Right kidney (tissue), 1 donor: ENCODE data around the gene ZDHHC11.
"Not testable (repeated sequence)": the region's sequence is repeated elsewhere in the genome, so short reads cannot be mapped to it uniquely, and the experiment has no call there.

Experiments
- DNase-seq: peaks from one replicate; pipeline ENCODE4 v3.0.0-alpha.2; 2016

ZDHHC11 gene

DNA sequence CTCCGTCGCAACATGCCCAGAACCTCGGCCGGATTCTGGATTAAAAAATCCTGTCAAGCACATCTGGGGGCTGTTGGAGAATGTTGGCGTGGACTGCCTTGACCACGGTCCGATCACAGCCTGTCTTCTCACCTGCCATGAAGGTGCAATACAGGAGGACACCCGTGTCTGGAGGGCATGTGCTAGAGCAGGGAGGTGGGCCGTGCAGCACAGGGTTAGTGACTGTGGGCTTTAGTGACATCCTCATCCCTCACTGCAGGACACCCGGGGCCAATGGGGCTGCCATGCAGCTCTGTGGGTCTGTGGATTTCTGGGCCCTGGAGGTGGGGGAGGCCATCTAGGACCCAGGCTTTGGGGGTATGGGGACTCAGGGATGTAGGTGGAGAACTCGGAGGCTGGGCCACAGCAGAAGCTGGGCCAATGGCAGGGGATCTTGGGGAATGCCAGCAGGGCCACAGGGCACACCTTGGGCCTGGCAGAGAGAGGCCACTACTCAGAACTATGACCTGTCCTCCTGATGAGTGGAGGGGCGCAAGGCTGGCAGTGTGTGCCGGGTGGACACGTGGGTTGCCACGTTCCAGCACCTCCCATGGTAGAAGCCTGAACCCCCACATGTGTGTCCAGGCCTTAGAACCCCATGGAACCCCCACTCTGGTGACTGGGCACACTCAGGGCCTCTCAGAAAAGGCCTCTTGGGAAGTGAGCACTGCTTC lies 89.6 kb downstream of the ZDHHC11 start:
- DNase-seq, result no peak

DNA sequence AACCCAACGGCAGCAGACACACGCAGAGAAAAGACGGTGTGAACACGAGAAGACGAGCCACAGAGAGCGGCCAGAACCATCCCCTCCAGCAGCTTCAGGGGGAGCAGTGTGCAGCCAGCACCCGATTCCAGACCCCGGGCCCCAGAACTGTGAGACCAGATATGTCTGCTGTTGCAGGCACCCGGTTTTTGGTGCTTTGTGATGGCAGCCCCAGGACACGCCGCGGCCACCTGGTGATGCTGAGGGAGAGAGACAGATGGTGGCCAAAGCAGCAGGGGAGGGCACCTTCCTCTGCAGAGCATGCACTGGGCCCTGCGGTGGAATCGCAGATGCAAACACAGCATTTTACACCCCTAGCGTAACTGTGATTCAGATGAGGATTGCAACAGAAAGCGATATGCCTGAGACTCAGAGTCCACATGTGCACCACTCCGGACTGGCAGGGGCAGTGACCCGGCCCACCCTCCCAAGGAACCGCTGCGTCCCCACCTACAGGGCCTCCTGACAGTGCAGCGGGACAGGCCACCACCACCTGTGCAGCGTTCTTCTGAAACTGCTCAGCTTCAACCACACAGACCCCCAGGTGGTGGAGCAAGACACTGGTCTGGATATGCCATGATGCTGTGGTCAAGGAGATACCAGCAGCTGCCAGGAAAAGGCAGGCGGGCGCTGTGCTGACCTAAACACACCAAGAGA lies 90.3 kb downstream of the ZDHHC11 start:
- DNase-seq, result no peak

DNA sequence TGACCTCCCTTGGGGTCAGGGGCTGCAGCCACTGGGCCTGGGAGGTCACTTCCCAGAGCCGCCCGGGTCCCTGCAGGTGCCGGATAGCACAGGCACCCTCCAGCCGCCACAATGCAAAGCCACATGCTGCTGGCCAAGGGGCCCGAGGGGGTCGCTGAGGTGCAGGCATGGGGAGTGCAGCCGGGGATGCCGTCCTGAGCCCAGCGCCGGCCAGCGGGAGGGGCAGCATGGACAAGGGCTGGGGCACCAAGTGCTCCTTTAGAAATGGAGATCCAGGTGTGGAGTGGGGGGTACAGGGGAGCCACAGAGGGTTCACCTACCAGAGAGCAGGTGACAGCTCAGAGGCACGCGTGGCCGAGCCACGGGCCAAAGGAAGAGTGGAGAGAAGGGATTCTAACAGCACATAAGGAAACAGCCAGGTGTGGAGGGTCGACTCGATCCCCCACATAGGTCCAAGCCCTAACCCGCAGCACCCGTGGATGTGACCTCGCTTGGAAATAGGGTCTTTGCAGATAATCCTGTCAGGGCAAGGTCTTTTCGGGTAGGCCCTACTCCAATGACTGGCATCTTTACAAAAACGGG lies 90.9 kb downstream of the ZDHHC11 start:
- DNase-seq, result no peak

DNA sequence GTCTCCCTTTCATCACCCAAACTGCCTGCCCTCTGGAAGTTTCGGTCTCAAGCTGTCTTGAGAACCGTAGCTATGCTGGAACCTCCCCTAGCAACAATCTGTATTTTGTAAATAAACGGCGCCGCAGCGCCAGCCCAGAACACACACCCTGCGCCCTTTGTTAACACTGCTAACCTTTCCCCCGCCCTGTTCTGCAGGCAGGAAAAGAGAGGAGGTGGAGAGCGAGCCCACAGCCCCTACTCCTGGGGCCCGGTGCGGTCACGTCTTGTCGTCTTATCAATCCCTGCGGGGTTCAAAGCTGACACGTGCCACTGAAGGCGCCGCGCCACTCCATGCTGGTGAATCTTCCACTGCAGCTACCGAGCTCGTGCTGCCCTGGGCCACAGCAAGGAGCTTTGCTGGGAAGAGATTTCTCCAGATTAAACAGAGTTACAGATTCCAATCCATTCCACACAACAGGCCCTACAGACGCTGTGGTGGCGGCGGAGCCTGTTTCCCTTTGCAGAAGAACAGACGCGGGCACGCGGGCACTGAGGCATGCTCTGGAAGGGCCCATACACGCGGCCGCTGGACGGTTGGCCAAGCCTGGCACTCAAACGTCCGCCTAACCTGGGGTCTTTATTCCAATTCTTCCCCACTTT lies 91.6 kb downstream of the ZDHHC11 start:
- DNase-seq, result peak; percentile 45

DNA sequence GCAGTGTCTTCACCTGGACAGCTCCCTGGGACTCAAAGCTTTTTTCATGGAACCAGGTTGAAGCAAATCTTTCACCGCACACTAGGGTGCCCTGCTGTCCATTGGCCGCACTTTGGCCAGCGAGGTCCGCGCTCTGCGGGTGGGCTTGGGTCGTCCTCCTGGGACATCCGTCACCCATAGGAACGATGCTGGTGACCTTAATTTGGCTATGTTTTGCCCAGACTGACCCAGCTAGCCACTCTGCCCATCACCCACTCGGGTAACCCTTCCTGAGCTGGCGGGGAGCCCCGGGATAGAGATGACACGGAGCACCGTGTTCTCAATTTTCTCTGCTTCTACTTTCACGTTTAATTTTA lies 92.1 kb downstream of the ZDHHC11 start:
- DNase-seq, result no peak

DNA sequence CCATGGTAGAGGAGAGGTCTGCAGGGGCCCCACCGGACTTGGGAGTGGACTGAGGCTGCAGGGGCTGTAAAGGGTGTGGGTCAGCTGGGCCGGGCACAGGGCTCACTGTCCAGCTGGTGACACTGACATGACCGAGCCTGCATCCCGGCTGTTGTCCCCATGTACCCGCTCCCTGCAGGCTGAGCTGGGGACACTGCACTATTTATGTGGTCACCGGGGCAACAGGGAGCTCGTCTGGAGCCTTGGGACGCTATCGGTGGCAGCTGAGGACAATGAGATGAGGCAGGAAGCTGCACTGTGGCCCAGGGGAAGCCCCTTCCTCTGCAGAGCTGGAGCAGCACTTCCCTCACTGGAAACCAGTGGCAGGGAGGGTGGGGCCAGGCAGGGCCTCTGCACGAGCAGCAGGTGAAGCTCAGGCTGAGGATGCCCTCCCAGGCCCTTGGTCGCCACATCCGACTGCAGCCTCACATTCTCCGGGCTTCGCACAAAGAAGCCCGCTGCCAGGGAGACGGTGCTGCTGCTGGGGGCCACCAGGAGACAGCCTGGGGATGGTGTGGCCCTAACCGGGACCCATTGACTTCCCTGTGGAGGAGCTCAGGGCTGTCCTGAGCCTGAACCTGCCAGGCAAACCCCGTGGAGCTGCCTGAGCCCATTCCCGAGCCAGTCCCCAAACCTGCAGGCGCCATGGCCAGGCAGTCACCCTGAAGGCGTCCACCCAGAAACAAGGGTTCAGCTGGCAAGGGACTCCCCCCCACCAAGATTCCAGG lies 92.7 kb downstream of the ZDHHC11 start:
- no peak for DNase-seq

DNA sequence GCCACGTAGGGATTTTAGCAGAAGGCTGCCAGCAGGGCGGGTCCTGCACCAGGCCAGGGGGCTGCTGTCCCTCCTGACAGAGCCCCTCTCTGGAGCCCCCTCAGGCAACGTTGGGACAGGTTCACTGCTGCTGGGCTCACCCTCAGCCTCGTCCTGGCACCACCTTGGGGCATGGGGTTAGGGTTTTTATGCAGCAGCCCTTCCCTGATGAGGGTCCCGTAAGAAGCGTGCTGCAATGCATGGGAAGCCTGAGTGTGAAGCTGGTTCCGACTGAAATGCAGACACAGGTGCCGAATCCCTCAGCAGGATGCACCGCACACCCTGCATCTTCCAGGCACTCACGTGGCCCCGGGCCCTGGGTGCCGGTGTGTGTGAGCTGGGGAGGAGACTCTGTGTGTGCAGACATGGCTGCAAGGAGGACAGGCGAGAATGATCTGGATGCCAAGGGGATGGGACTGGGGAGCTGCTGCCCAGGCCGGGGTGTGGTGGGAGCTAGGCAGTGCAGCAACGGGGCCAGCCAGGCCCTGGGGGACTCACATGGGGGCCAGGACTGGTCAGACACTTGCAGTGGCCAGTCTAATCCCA lies 93.3 kb downstream of the ZDHHC11 start:
- no peak for DNase-seq

DNA sequence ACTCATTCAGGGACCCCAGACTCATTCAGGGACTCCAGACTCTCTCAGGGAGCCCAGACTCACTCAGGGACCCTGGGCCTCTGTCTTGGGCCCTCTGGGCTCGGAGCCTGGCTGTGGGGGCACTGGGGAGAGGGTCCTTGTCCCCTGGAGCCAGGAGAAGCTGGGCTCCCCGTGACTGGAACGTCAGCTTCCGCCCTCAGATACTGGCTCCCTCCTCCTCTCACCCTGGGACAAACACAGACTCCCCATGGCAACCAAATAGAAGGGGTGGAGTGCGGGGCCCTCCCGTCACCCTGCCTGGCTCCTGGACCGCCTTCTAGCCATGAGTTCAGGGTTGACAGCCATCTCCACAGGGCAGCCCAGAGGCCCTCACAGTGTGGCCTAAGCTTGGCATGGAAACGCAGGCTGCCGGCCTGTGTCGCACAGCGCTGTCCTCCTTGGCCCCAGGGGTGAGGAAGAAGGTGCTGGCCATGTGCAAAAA lies 93.9 kb downstream of the ZDHHC11 start:
- no peak for DNase-seq

DNA sequence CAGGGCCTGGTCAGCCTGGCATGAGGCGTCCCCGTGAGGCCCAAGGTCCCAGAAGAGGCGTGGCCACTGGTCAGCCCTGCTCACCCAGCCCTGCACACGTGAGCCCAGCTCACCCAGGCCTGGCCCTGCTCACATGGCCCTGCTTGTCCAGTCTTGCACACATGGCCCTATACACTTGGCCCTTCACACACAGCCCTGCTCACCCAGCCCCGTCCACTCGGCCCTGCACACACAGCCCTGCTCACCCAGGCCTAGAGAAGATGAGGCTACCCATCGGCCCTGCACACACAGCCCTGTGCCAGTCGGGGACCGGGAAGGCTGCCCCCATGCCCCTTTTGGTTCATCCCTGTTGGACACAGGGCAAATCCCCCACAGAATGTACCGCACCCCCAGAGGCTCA lies 94.6 kb downstream of the ZDHHC11 start:
- no peak for DNase-seq

DNA sequence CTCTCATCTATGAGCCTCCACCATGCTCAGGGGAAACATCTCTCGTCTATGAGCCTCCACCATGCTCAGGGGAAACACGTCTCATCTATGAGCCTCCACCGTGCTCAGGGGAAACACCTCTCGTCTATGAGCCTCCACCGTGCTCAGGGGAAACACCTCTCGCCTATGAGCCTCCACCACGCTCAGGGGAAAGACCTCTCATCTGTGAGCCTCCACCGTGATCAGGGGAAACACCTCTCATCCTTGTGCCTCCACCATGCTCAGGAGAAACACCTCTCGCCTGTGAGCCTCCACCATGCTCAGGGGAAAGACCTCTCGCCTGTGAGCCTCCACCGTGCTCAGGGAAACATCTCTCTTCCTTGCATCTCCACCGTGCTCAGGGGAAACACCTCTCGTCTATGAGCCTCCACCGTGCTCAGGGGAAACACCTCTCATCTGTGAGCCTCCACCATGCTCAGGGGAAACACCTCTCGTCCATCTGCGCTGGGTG lies 96.6 kb downstream of the ZDHHC11 start:
- DNase-seq, result not testable (repeated sequence)

DNA sequence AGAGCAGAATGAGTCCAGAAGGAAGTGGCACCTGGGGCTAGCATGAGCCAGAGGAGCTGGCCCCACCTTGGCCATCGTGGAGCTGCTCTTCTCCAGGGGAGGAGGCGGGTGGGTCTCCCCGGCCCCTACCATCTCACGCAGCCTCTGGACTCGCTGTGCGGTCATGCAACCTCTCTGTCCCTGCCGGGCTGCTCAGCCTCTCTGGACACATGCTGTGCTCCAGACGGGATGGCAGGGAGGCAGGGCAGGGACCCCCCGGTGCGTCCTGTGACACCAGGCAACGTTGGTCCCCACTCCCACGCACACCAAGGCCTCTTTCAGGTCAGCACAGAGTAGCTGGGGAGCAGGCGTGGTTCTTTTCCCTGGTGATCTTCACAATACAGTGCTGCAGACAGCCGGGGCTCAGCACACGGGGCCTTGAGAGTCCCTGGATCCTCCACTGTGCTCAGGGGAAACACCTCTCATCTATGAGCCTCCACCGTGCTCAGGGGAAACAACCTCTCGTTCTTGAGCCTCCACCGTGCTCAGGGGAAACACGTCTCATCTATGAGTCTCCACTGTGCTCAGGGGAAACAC lies 97.1 kb downstream of the ZDHHC11 start:
- DNase-seq, result not testable (repeated sequence)

DNA sequence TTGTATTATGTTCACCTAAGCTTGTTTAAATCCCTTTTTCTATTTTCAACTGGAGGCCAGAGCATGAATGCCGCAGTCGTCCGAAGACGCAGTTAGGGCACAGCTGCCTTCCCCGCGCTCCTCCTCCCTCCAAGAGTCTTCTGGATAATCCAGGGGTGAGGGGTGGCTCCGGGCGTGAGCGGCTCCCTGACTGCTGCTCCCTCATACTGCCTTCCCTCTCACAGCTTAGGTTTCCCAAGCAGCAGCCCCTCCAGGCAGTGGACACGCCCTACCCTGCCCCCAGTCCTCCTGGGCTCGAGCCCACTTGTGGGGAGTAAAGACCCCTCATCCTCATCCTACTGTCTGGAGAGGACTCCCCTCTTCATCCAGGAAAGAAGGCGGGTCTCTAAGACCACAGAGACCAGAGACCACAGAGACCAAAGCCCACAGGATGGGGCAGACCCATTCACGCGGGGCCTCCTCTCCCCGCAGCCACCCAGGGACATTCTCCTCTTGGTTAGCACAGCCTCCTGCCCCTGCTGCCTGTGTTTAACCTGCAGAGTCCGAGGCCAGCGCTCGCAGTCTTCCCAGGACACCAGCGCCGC lies 98.2 kb downstream of the ZDHHC11 start:
- DNase-seq, result not testable (repeated sequence)

DNA sequence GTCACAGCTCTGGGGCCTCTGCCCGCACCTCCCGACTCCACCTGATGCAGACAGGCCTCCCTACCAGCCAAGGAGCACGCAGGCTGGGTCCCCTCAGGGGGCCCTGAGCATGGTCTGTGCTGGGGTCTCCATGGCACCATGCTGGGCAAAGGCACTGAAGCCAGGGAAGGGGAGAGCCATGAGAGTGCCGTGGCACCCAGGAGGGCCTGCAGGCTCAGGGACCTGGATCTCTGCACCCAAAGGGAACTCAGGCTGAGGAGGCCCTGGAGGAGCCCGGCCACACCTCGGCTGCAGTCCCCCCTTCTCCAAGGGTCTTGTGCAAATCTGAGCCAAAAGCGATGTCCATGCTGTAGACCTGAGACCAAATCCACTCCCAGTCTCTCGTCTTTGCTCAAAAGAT lies 98.8 kb downstream of the ZDHHC11 start:
- DNase-seq, result not testable (repeated sequence)

DNA sequence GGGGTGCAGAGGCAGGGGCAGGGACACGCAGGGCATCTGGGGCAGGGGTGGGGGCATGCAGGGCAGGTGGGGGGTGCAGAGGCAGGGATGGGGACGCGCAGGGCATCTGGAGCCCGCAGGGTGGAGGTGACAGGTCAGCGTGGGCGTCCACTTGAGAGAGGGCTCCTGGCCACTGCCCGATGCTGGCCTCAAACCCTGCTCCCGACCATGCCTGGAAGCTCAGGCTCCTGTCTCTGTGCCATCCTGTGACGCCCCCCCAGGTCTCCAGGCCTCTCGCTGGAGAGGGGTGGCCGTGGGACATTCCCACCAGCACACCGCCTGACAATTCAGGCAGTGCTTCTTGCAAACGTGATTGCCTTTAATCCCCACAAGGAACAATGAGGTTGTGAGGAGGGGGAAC lies 99.3 kb downstream of the ZDHHC11 start:
- DNase-seq, result no peak

DNA sequence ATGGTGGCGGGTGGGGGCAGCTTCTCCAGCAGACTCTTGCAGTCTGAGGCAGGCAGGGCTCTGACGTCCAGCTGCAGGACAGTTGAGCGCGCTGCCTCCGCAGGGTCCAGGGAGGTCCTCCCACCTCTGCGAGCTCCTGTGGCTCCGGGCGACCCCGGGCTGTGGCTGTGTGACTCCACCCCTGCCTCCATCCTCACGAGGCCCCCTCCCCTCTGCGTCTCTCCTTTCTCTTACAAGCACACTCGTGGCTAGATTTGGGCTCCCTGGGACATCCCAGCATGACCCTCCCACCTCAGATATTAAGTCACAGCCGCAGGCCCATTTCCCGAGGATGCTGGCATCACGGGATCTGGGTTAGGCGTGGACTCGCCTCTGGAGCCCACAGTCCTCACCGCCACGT lies 100.6 kb downstream of the ZDHHC11 start:
- DNase-seq, result not testable (repeated sequence)

DNA sequence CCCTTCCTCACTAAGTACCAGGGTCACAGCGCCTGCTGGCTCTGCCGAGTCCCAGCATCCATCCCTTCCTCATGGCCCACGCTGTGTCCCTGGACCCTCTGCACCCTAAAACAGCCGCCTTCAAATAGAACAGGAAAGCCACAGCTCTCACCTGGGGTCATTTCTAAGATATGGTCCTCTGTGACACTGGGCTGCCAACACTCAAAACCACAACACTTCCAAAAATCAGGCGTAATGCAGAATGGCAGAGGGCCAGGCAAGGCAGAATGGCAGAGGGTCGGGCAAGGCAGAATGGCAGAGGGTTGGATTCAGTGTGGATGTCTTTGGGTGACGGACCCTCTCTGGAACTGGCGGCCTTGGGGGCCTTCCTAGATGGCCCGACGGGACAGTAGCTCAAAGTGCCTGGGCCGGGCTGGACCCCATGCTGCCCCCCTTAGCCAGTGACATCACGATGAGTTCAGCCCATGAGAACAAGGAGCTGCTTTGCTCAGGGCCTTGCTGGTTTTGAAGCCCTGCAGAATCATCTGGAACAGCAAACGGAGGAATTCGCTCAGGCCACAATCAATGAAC lies 101.6 kb downstream of the ZDHHC11 start:
- DNase-seq, result no peak

DNA sequence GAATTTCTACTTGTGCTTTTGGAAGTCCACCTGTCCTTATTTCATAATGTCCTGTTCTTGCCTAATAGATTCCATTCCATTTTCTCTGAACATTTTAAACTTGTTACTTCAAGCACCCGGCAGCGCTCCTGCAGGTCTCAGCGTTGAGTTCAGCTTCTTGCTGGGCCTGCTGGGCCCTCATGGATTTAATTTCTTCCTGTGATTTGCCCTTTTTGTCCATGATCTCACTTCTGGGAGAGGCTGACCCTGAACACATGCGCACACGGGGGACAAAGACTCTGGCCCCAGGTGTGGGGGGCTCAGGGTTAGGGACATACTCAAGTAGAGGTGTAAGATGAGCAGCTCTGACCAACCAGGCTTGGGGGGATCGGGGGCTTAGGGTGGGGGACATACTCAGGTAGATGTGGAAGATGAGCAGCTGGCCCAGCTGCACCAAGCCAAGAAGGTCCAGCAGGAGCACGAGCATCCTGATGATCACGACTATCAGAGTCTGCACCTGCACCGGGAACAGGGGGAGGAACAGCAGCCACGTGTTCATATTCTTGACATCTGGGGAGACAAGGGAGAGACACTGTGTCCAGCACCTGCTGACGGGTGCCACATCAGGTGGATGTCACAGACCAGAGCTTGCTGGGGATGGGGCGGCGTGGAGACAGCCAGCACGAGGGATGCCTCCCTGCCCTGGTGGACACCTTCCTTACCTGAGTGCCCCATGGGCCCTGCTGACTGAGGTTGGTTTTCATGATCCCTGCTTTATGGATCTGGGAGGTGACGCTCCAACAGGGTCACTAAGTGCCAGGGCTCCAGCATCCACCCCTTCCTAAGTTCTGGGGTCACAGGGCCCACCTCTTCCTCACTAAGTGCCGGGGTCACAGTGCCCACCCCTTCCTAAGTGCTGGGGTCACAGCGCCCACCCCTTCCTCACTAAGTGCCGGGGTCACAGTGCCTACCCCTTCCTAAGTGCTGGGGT lies 102.5 kb downstream of the ZDHHC11 start:
- DNase-seq, result not testable (repeated sequence)

DNA sequence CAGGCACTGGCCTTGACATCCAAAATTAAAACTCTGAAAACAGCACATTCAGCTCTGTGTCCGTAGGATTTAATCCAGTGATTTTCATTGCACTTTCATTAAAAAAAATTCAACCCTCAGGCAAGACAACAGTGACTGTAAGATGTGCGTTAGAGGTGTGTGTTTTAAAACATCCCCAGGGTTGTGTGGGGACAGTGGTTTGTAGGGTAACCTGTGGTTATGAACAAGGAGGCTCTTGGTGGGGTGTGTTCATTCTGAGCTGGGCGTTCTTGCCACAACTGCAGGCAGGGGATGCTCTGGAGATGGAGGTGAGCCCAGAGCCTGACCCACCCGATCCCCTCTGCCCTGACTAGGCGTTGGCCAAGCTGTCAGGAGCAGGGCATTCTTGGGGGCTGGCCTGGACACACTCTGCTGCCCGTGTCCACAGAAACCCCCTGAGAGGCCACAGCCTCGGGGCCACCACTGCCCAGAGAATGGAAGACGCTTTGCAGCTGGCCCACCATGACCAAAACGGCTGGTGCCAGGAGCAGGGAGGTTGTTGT lies 103.4 kb downstream of the ZDHHC11 start:
- DNase-seq, result not testable (repeated sequence)

DNA sequence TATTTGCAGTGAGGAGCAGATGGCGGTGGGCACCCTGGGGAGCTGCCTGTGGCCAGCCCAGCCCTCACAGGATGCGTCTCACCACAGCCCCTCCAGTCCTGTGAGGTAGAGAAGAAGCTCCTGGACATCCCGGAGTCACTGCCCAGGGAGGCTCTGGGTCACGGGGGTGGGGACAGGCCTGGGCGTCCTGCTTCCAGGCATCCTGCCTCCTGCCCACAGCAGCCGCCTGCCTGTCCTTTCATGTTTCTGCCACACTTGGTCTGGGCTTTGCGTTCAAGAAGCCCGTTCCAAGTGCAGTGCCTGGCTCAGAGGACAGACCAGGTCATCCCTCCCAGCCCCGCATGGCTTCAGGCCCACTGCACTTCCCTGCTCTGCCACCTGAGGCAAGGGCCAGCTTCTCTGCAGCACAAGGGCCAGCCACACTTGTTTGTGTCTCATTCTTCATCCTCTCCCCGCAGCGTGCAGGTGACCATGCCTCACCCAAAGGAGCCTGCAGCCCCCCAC lies 104.5 kb downstream of the ZDHHC11 start:
- DNase-seq, result no peak
